Body of pancreas (tissue), 4 donors: Measurements from ENCODE around the gene ZNF789. TPM values are rescaled to one million over a fixed set of nuclear protein-coding genes. Genes with fewer than 3 reads are reported as not detected.

Experiments
- ATAC-seq: fragments of 150-250 bp; one replicate; pipeline ENCODE4 v1.9.1; 2016
- DNase-seq, 4 donors: peaks; one replicate each; pipeline ENCODE4 v3.0.0-alpha.2; 2019
- H3K27ac ChIP-seq, 4 donors: fragments of 200-600 bp; sonication (generic); 1 replicate in 3 of 4; 2 replicates in 1 of 4; pipeline versions ENCODE4 v1.5.1 to v1.6.1; 2016 to 2019; ENCODE audit warnings: mild to moderate bottlenecking in 1 of 4, mixed read lengths in 1 of 4, moderate library complexity in 1 of 4
- H3K27me3 ChIP-seq, 2 donors: fragments of 200-600 bp; sonication (generic); one replicate each; pipeline ENCODE4 v1.6.0; 2016; ENCODE audit warnings: mild to moderate bottlenecking in 1 of 2
- H3K36me3 ChIP-seq, 2 donors: fragments of 200-600 bp; sonication (generic); replicated peaks in 1 of 2; 2 replicates each; pipeline ENCODE4 v1.5.1; 2016; ENCODE audit warnings: low read depth in 2 of 2; ENCODE audit not compliant: insufficient read depth in 1 of 2
- H3K4me1 ChIP-seq: fragments of 200-600 bp; sonication (generic); one replicate; pipeline ENCODE4 v1.6.0; 2016
- H3K4me3 ChIP-seq, 2 donors: fragments of 200-600 bp; sonication (generic); 1 replicate in 1 of 2; 2 replicates in 1 of 2; pipeline ENCODE4 v1.5.1; 2016 to 2019
- H3K9me3 ChIP-seq, 3 donors: fragments of 200-600 bp; sonication (generic); 1 replicate in 2 of 3; 2 replicates in 1 of 3; pipeline ENCODE4 v1.5.1; 2016
- POLR2A ChIP-seq, 3 donors: fragments of 450-650 bp; IDR thresholded peaks; one replicate each; pipeline ENCODE4 v1.6.1; 2016; ENCODE audit warnings: antibody characterized with exemption in 3 of 3, mild to moderate bottlenecking in 2 of 3
- WGBS, 2 donors: methylation state at CpG; one replicate each; pipeline ENCODE4 v1.1.5; 2017; 5-methylcytosine and 5-hydroxymethylcytosine counted together
- intact Hi-C: fragments of 100-400 bp; cut with DNase I; formaldehyde crosslinking; loops from one replicate; pipeline ENCODE4 v1.15.1; 2023
- total RNA-seq, 2 donors: library from RNA; depleted of rRNA; stranded (reverse); fragments of >200 nt; gene quantifications; one replicate each; pipeline ENCODE4 v1.1.0, GENCODE V29; 2016
- TF ChIP-seq, protein P1 (sequence below), 7 experiments: fragments of 450-650 bp in 4 of 7; fragments of 200-600 bp in 3 of 7; sonication (generic) in 3 of 7; IDR thresholded peaks; one replicate each; pipeline ENCODE4 v1.5.1; 2016 to 2019; ENCODE audit warnings: antibody characterized with exemption in 7 of 7

Gene ZNF789
- total RNA-seq, 2 donors from 2014 or later, result 5.4 to 22.7 TPM

DNA sequence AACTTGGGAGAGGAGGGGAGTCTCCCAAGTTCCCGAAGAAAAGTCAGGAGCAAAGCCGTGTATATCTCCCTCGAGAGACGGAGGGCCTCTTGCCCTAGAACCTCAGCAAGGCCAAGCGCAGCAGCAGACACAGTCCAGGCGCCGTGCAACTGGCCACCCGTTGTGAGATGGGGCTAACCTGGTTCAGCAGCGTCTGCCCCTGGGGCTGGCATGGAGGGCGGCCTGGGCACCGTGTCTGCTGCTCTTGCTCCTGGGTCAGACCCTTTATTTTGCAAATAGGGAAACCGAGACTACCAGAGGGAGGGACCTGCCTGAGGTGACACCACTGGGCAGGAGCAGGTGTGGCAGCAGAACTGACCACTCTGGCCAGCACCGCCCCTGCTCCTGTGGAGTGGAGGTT, 20.1 kb upstream of the ZNF789 start:
- no peak for ATAC-seq
- peaks cover 5 to 25% of the 10 kb centered on the region in 2 donors for H3K36me3 ChIP-seq
- no peaks in the 10 kb centered on the region for H3K9me3 ChIP-seq
- TF ChIP-seq POLR2A (IDR thresholded peaks at IDR 0.05), result no peak
- TF ChIP-seq, protein P1, sequence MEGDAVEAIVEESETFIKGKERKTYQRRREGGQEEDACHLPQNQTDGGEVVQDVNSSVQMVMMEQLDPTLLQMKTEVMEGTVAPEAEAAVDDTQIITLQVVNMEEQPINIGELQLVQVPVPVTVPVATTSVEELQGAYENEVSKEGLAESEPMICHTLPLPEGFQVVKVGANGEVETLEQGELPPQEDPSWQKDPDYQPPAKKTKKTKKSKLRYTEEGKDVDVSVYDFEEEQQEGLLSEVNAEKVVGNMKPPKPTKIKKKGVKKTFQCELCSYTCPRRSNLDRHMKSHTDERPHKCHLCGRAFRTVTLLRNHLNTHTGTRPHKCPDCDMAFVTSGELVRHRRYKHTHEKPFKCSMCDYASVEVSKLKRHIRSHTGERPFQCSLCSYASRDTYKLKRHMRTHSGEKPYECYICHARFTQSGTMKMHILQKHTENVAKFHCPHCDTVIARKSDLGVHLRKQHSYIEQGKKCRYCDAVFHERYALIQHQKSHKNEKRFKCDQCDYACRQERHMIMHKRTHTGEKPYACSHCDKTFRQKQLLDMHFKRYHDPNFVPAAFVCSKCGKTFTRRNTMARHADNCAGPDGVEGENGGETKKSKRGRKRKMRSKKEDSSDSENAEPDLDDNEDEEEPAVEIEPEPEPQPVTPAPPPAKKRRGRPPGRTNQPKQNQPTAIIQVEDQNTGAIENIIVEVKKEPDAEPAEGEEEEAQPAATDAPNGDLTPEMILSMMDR (IDR thresholded peaks at IDR 0.05), result no peak
- DNase-seq, result no peak
- H3K4me3 ChIP-seq, result no peak overlapping the region
- intact Hi-C loops, result no loop called here
- 86 to 87% methylated on average over 4 to 13 of the region's 13 CpGs for WGBS, 2 donors
- H3K4me1 ChIP-seq, result no peaks in the 10 kb centered on the region
- no peaks in the 10 kb centered on the region for H3K27me3 ChIP-seq
- no peak overlapping the region for H3K27ac ChIP-seq

DNA sequence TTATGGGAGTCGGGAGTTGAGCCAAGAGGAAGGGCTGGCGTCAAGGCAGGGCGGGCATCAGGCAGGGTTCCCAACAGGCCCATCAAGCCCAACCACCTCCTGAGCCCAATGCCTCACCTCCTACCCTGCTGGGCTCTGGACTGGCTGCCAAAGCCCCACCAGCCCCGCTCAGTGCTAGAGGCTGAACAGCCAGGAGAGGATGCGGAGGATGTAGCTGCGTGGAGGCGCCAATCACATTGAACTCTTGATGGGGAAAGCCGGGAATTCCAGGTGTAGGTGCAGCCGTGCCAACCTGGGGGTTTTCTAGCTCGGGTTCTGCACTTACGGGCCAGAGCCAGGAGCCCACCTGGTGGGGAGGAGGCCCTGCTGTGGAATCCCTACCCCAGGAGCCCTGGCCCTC, 19.6 kb upstream of the ZNF789 start:
- Histone ChIP-seq H3K27me3 (no peaks in the 10 kb centered on the region), H3K36me3 (peaks cover 5 to 23% of the 10 kb centered on the region in 2 donors), H3K4me3 (no peak overlapping the region), H3K4me1 (no peaks in the 10 kb centered on the region), H3K27ac (no peak overlapping the region), H3K9me3 (no peaks in the 10 kb centered on the region)
- intact Hi-C loops, result no loop called here
- TF ChIP-seq POLR2A (IDR thresholded peaks at IDR 0.05), result no peak
- TF ChIP-seq, protein P1 (IDR thresholded peaks at IDR 0.05), result no peak
- ATAC-seq (no peak), DNase-seq (no peak)
- WGBS, 2 donors, result 76% methylated on average over 8 of the region's 11 CpGs; no CpG with 5 or more reads in 1 of the 2 donors

DNA sequence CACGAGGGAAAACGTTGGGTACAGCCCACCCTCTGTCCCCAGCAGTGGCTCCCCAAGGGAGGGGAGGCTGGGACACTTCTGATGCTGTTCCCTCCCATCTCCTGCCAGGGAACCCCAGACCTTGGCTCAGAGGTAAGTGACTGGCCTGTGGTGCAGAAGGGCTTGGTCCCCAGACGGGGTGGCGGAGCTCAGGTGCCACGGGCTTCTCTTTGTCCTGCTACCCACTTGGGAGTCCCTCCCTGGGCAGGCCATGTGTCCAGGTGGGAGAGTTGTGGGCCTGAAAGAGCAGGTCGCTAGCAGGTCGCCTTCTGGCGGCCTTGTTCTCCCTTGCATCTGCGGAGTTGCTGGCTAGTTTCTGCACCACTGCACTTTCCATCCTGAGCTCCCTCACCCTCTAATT, 16.8 kb upstream of the ZNF789 start:
- peaks cover 0 to 18% of the 10 kb centered on the region in 2 donors for H3K36me3 ChIP-seq
- H3K9me3 ChIP-seq, result no peaks in the 10 kb centered on the region
- no peak overlapping the region for H3K4me3 ChIP-seq

DNA sequence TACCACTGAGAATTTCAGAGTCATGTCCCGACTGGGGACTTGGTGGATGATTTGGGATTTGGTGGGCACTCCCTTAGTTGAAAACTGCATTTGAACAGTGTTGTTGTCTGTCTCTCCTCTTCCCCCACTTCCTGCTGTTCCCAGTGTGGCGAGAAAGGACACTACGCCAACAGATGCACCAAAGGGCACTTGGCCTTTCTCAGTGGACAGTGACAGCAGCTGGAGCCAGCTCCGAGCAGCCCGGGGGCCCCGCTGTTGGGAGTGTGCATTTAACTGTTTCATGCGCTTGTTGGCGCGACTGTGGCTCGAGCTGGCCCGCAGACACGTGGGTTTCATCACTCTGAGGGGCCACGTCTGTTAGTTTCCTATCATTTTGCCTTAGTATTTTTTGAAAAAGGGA, 16.4 kb upstream of the ZNF789 start:
- H3K4me1 ChIP-seq, result peaks cover 12% of the 10 kb centered on the region
- 64 to 74% methylated on average over 12 to 13 of the region's 13 CpGs for WGBS, 2 donors
- no peak overlapping the region for H3K4me3 ChIP-seq
- ATAC-seq (no peak), DNase-seq (no peak)
- TF ChIP-seq, protein P1 (IDR thresholded peaks at IDR 0.05), result no peak
- no peak for TF ChIP-seq POLR2A (IDR thresholded peaks at IDR 0.05)
- peaks cover 0 to 15% of the 10 kb centered on the region in 2 donors for H3K36me3 ChIP-seq
- no peak overlapping the region for H3K27ac ChIP-seq
- no peaks in the 10 kb centered on the region for H3K27me3 ChIP-seq
- intact Hi-C loops, result no loop called here
- H3K9me3 ChIP-seq, result no peaks in the 10 kb centered on the region

More for the DNA sequence above, 16.8 kb upstream of the ZNF789 start:
- TF ChIP-seq POLR2A (IDR thresholded peaks at IDR 0.05), result no peak
- TF ChIP-seq, protein P1 (IDR thresholded peaks at IDR 0.05), result no peak
- WGBS, 2 donors, result 53 to 74% methylated on average over 5 to 9 of the region's 9 CpGs
- Histone ChIP-seq H3K27ac (no peak overlapping the region), H3K4me1 (peaks cover 8% of the 10 kb centered on the region), H3K27me3 (no peaks in the 10 kb centered on the region)
- DNase-seq (no peak), ATAC-seq (peak; percentile 13)
- intact Hi-C loops, result no loop called here

DNA sequence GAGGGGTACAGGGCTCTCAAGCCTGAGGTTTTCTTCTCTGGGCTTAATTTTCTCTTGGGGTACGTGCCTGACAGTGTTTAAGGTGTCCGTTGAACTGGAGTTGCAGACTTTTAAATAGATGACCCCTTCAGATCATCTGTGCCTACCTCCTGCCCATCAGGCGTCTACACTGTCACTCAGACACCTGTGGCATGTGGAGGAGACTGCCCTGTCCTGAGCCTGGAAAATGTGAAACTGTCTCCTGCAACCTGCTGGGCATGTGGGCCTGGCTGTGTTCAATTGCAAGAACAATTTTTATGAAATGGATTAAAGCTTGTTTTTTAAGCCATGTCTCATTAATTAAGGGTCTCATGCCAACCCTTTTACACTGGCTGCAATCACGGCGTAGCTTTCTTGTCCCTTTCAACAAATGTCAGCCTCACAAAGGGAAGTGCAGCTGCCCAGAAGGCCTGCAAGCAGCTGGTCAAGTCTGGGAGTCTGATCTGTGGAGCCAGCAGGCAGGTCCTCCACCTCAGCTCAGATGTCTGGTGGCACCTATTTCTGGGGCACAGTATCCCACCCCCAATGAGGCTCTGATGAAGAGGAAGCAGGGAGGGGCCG, 15.5 kb upstream of the ZNF789 start:
- ATAC-seq, result no peak
- 81 to 94% methylated on average over 5 to 6 of the region's 6 CpGs for WGBS, 2 donors
- H3K4me3 ChIP-seq, result no peak overlapping the region
- peaks cover 0 to 15% of the 10 kb centered on the region in 2 donors for H3K36me3 ChIP-seq
- H3K27ac ChIP-seq, result no peak overlapping the region
- no peaks in the 10 kb centered on the region for H3K9me3 ChIP-seq
- H3K27me3 ChIP-seq, result no peaks in the 10 kb centered on the region
- DNase-seq, result no peak
- intact Hi-C loops, result no loop called here
- peaks cover 18% of the 10 kb centered on the region for H3K4me1 ChIP-seq
- TF ChIP-seq, protein P1 (IDR thresholded peaks at IDR 0.05), result no peak
- TF ChIP-seq POLR2A (IDR thresholded peaks at IDR 0.05), result no peak
